OCI-LY1 (cell line): ENCODE data around the gene XIRP1.

Experiments
- EZH2 ChIP-seq: fragments of 200-600 bp; sonication (generic), shearing (Covaris generic); IDR thresholded peaks from 2 replicates; pipeline ENCODE4 v1.8.0; 2017; ENCODE audit warnings: borderline replicate concordance, mixed run types, mild to moderate bottlenecking, antibody characterized with exemption, low read length, moderate library complexity, mixed read lengths
- TF ChIP-seq, protein P1 (sequence below): fragments of 200-600 bp; sonication (generic), shearing (Covaris generic); IDR thresholded peaks from 2 replicates; pipeline ENCODE4 v1.5.1; 2017; ENCODE audit warnings: mild to moderate bottlenecking, antibody characterized with exemption, low read length, moderate library complexity, mixed read lengths

GRCh38 chr3:39230453-39230852 lies 38.1 kb upstream of the XIRP1 start:
- TF ChIP-seq EZH2 = no peak
- TF ChIP-seq, protein P1, sequence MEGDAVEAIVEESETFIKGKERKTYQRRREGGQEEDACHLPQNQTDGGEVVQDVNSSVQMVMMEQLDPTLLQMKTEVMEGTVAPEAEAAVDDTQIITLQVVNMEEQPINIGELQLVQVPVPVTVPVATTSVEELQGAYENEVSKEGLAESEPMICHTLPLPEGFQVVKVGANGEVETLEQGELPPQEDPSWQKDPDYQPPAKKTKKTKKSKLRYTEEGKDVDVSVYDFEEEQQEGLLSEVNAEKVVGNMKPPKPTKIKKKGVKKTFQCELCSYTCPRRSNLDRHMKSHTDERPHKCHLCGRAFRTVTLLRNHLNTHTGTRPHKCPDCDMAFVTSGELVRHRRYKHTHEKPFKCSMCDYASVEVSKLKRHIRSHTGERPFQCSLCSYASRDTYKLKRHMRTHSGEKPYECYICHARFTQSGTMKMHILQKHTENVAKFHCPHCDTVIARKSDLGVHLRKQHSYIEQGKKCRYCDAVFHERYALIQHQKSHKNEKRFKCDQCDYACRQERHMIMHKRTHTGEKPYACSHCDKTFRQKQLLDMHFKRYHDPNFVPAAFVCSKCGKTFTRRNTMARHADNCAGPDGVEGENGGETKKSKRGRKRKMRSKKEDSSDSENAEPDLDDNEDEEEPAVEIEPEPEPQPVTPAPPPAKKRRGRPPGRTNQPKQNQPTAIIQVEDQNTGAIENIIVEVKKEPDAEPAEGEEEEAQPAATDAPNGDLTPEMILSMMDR = no peak
